K562 (cell line): ENCODE data around the gene FCSK. TPM values are rescaled to one million over a fixed set of nuclear protein-coding genes. Genes with fewer than 3 reads are reported as not detected.

Source experiments
- CBX1 ChIP-seq: sonication (generic); IDR thresholded peaks from 2 replicates; pipeline ENCODE4 v1.6.1; 2016; ENCODE audit warnings: antibody characterized with exemption, low read depth, mild to moderate bottlenecking
- CREB1 ChIP-seq, 2 experiments: sonication (generic) in 1 of 2; formaldehyde crosslinking in 1 of 2; IDR thresholded peaks; 2 replicates each; pipeline versions ENCODE4 v1.6.1 to v1.8.0; 2012 to 2022; ENCODE audit warnings: inconsistent platforms in 1 of 2, mild to moderate bottlenecking in 1 of 2, missing genetic modification reagents in 1 of 2, moderate library complexity in 1 of 2
- GABPA ChIP-seq: fragments of 200-800 bp; sonication (Bioruptor generic); conservative IDR thresholded peaks from 2 replicates; pipeline ENCODE4 v1.6.1; 2016; ENCODE audit warnings: low read depth, missing genetic modification characterization, missing compliant biosample characterization
- KLF16 ChIP-seq: IDR thresholded peaks from 2 replicates; pipeline ENCODE4 v1.6.1; 2016; ENCODE audit warnings: antibody characterized with exemption
- MAFG ChIP-seq: fragments of 450-650 bp; conservative IDR thresholded peaks from 2 replicates; pipeline ENCODE4 v1.6.1; 2016; ENCODE audit warnings: missing genetic modification characterization, missing compliant biosample characterization
- MBD2 ChIP-seq: sonication (generic); IDR thresholded peaks from 2 replicates; pipeline ENCODE4 v1.6.1; 2016; ENCODE audit warnings: low read depth, borderline replicate concordance
- MCM5 ChIP-seq: fragments of 450-650 bp; IDR thresholded peaks from 2 replicates; pipeline ENCODE4 v1.6.1; 2016; ENCODE audit warnings: low read depth
- NCOA6 ChIP-seq: fragments of 450-650 bp; IDR thresholded peaks from 2 replicates; pipeline ENCODE4 v1.6.1; 2017; ENCODE audit warnings: mild to moderate bottlenecking
- PATZ1 ChIP-seq: fragments of 250-450 bp; sonication (Bioruptor Pico); IDR thresholded peaks from 2 replicates; pipeline ENCODE4 v1.5.0; 2020; ENCODE audit warnings: mild to moderate bottlenecking, borderline replicate concordance
- PREB ChIP-seq: sonication (generic); formaldehyde crosslinking; IDR thresholded peaks from 2 replicates; pipeline ENCODE4 v1.8.1; 2023; ENCODE audit warnings: mild to moderate bottlenecking, missing genetic modification reagents
- PYGO2 ChIP-seq: fragments of 450-650 bp; IDR thresholded peaks from 2 replicates; pipeline ENCODE4 v1.6.1; 2016; ENCODE audit warnings: mild to moderate bottlenecking, missing genetic modification characterization, moderate library complexity, missing compliant biosample characterization
- RAD51 ChIP-seq: fragments of 450-650 bp; IDR thresholded peaks from 2 replicates; pipeline ENCODE4 v1.7.1; 2016; ENCODE audit warnings: low read depth, mild to moderate bottlenecking, borderline replicate concordance
- SAFB2 ChIP-seq: fragments of 200-400 bp; formaldehyde crosslinking; IDR thresholded peaks from 2 replicates; pipeline ENCODE4 v1.6.1; 2018; ENCODE audit warnings: borderline replicate concordance, low read length, low read depth, moderate library complexity; ENCODE audit not compliant: severe bottlenecking
- SIN3A ChIP-seq, 2 experiments: fragments of 150-350 bp in 1 of 2; IDR thresholded peaks; 2 replicates each; pipeline ENCODE4 v1.6.1; 2011 to 2016; ENCODE audit warnings: borderline replicate concordance in 2 of 2, low read depth in 2 of 2, low read length in 2 of 2, mild to moderate bottlenecking in 2 of 2, moderate library complexity in 2 of 2; ENCODE audit not compliant: control insufficient read depth in 1 of 2
- STAG1 ChIP-seq: sonication (generic); formaldehyde crosslinking; IDR thresholded peaks from 2 replicates; pipeline ENCODE4 v1.5.0; 2020; ENCODE audit warnings: missing genetic modification reagents, borderline replicate concordance
- SUPT5H ChIP-seq: fragments of 450-650 bp; IDR thresholded peaks from 2 replicates; pipeline ENCODE4 v1.6.1; 2016
- TBL1XR1 ChIP-seq, 2 experiments: IDR thresholded peaks; 2 replicates each; pipeline ENCODE4 v1.6.1; 2012; ENCODE audit warnings: improper control_type of control experiment in 2 of 2, low read length in 2 of 2, mild to moderate bottlenecking in 1 of 2
- U2AF2 ChIP-seq: fragments of 200-400 bp; formaldehyde crosslinking; optimal IDR thresholded peaks from 2 replicates; pipeline ENCODE3; 2017; ENCODE audit warnings: low read depth, mild to moderate bottlenecking, low read length
- ZNF12 ChIP-seq: sonication (generic); formaldehyde crosslinking; IDR thresholded peaks from 2 replicates; pipeline ENCODE4 v1.4.0; 2020; ENCODE audit warnings: mild to moderate bottlenecking, missing genetic modification reagents
- ZNF140 ChIP-seq: fragments of 250-450 bp; sonication (Bioruptor Pico); IDR thresholded peaks from 2 replicates; pipeline ENCODE4 v1.8.0; 2021; ENCODE audit warnings: moderate library complexity, mild to moderate bottlenecking, inconsistent platforms
- ZNF398 ChIP-seq: fragments of 250-450 bp; sonication (Bioruptor Pico); IDR thresholded peaks from 2 replicates; pipeline ENCODE4 v1.8.0; 2021; ENCODE audit warnings: moderate library complexity, mild to moderate bottlenecking, inconsistent platforms
- ZNF436 ChIP-seq: fragments of 250-450, 450-650 bp; sonication (Bioruptor Pico); formaldehyde crosslinking; IDR thresholded peaks from 2 replicates; pipeline ENCODE4 v1.7.0; 2020; ENCODE audit warnings: mild to moderate bottlenecking
- ZNF586 ChIP-seq: fragments of 450-650 bp; formaldehyde crosslinking; conservative IDR thresholded peaks from 2 replicates; pipeline ENCODE4 v1.4.0; 2020; ENCODE audit warnings: mild to moderate bottlenecking, moderate library complexity
- ZNF644 ChIP-seq: fragments of 200-800 bp; sonication (Bioruptor generic); IDR thresholded peaks from 2 replicates; pipeline ENCODE4 v1.6.1; 2016; ENCODE audit warnings: low read depth, missing genetic modification characterization, missing compliant biosample characterization
- ZNF785 ChIP-seq: fragments of 250-450 bp; sonication (Bioruptor Pico); IDR thresholded peaks from 2 replicates; pipeline ENCODE4 v1.4.0; 2020; ENCODE audit warnings: mild to moderate bottlenecking
- ZSCAN29 ChIP-seq: fragments of 450-650 bp; IDR thresholded peaks from 2 replicates; pipeline ENCODE4 v1.6.1; 2017
- polyA plus RNA-seq, 8 experiments: library from polyadenylated mRNA; depleted of rRNA in 4 of 8; stranded (reverse) in 5 of 8; unstranded in 3 of 8; fragments of >200 nt; fragmentation: Nextera tagmentation in 2 of 8; fragmentation: Illumina TruSeq in 1 of 8; extraction: Ambion mirVana in 2 of 8; extraction: Trizol in 1 of 8; gene quantifications; 2 replicates each; pipeline versions ENCODE4 v1.2.1 to v1.2.3, GENCODE V29; 2011 to 2014; ENCODE audit warnings: inconsistent platforms in 1 of 8, missing spikeins in 1 of 8
- total RNA-seq, 7 experiments: library from RNA; depleted of rRNA in 6 of 7; stranded (reverse); fragments of >200 nt in 6 of 7; fragmentation: Illumina TruSeq in 2 of 7; extraction: Trizol in 2 of 7; gene quantifications; 2 replicates each; pipeline versions ENCODE4 v1.2.1 to v1.2.3, GENCODE V29; 2011 to 2021; ENCODE audit warnings: low replicate concordance in 1 of 7

The FCSK gene
- total and polyA plus RNA-seq, 9 of the 15 experiments (the other 6 are each of a cell fraction or from before 2014, with no cell fraction given): 0.92 to 18.6 (median 8.3) TPM

GRCh38 chr16:70437017-70437581 lies 17.3 kb upstream of the FCSK start (continued):
- TF ChIP-seq ZNF398 (CRISPR knock-in tag) (no peak), SAFB2 (no peak), ZNF785 (CRISPR knock-in tag) (no peak), CREB1 (IDR thresholded peaks at IDR 0.05) (peak; percentile 37; the same call in 1 of the 2 replicates), CREB1 (CRISPR knock-in tag; IDR thresholded peaks at IDR 0.05) (no peak), PATZ1 (CRISPR knock-in tag) (no peak; the same call in 1 of the 2 replicates), STAG1 (CRISPR knock-in tag) (no peak), PYGO2 (tag) (no peak), ZNF140 (CRISPR knock-in tag) (no peak), ZSCAN29 (no peak), TBL1XR1 (IDR thresholded peaks at IDR 0.05; ENCODE audit: low read length in 2 of 2) (peak; percentile 59 to 95; a peak in 3 of 4 replicates), KLF16 (peak; percentile 76), MAFG (tag) (no peak), CBX1 (no peak), SUPT5H (peak; percentile 45), ZNF436 (CRISPR knock-in tag) (no peak), ZNF12 (CRISPR knock-in tag) (0 out of 2 replicates have a peak, but pooled peaks have one; percentile 18), GABPA (no peak), U2AF2 (no peak), SIN3A (IDR thresholded peaks at IDR 0.05; ENCODE audit: borderline replicate concordance in 2 of 2, control insufficient read depth in 1 of 2, low read depth in 2 of 2, low read length in 2 of 2) (0 out of 4 replicates have a peak, but pooled peaks of 1 of the 2 experiments have one; percentile 48), MBD2 (no peak; the same call in 1 of the 2 replicates), PREB (CRISPR knock-in tag) (no peak), RAD51 (no peak), ZNF644 (no peak; the same call in 1 of the 2 replicates), MCM5 (no peak), NCOA6 (no peak), ZNF586 (CRISPR knock-in tag) (no peak)
